ENCODE data around the gene BCDIN3D. TPM values are rescaled to one million over a fixed set of nuclear protein-coding genes. Genes with fewer than 3 reads are reported as not detected.

BCDIN3D gene
- total RNA-seq, 1 donor from 2014 or later = 8.5 TPM

DNA sequence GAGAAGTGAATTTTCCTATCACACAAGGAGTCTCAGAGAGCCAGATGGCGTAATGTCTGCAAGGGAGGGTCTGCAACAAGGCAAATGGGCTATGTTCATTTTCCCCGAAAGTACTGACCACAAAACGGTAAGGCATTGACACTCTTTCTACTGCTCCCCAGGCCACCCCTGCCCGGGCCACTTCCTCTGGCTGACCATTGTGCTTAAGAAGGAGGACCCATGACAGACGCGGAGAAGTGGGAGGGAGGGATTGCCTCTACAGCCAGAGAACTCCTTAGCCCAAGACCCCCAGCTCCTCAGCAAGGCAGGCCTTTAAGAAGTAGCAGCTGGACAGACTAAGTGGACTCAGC is 15.9 kb downstream of the BCDIN3D start:
- Mint-ChIP-seq H3K4me3 (peak overlapping the region; percentile 93), H3K4me1 (ENCODE audit: unreplicated experiment) (peaks cover 30% of the 10 kb centered on the region), H3K9me3 (no peaks in the 10 kb centered on the region), H3K27ac (peak overlapping the region; percentile 56), H3K27me3 (no peaks in the 10 kb centered on the region), H3K36me3 (peaks cover 6% of the 10 kb centered on the region)
- DNase-seq (ENCODE audit: extremely low spot score, unreplicated experiment) = no peak
- TF ChIP-seq CTCF (conservative IDR thresholded peaks at IDR 0.05) = no peak

- H3K4me3 Mint-ChIP-seq = peak overlapping the region; percentile 93
- H3K27ac Mint-ChIP-seq = no peak overlapping the region
- H3K4me1 Mint-ChIP-seq (ENCODE audit: unreplicated experiment) = peaks cover 30% of the 10 kb centered on the region
These were observed 16.9 kb downstream of the BCDIN3D start for GRCh38 chr12:49825971-49826421.

DNA sequence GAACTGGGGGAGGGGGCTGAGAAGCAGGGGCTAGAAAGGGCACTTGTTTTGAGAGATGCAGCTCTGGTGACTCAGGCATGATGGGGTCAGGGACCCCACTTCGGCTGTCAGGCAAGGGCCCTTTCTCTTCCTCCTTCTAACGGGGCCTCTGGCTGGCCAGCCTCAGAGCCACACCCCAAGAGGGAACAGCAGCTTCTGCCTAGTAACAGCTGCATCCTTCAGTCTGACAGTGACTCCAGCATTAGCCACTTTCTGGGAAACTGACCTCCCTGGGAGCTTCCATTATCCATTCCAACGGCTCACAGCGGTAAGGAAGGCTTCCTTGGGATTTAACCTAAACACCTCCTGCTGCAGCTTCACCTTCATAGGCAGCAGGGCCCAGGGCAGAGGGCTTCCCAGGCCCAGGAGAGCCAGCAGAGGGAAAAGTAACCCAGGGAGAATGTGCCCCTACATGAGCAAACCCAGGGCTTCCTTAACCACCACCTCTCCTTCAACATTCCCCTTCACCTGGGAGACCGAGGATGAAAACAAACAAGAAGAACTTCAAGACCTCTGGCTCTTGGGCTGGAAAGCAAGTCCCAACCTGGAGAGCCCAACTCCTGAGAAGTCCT is 17.4 kb downstream of the BCDIN3D start:
- peak overlapping the region; percentile 44 for H3K4me3 Mint-ChIP-seq
- DNase-seq (ENCODE audit: extremely low spot score, unreplicated experiment) = no peak

More at GRCh38 chr12:49825971-49826421, 16.9 kb downstream of the BCDIN3D start:
- H3K36me3 Mint-ChIP-seq = peaks cover 7% of the 10 kb centered on the region
- no peak for DNase-seq (ENCODE audit: extremely low spot score, unreplicated experiment)
- no peaks in the 10 kb centered on the region for H3K9me3 Mint-ChIP-seq
- no peak for TF ChIP-seq CTCF (conservative IDR thresholded peaks at IDR 0.05)
- no peaks in the 10 kb centered on the region for H3K27me3 Mint-ChIP-seq

GRCh38 chr12:49824895-49825294 is 18.0 kb downstream of the BCDIN3D start:
- DNase-seq (ENCODE audit: extremely low spot score, unreplicated experiment) = no peak
- peaks cover 30% of the 10 kb centered on the region for H3K4me1 Mint-ChIP-seq (ENCODE audit: unreplicated experiment)
- peaks cover 7% of the 10 kb centered on the region for H3K36me3 Mint-ChIP-seq
- no peak overlapping the region for H3K4me3 Mint-ChIP-seq
- H3K9me3 Mint-ChIP-seq = no peaks in the 10 kb centered on the region
- H3K27ac Mint-ChIP-seq = no peak overlapping the region
- TF ChIP-seq CTCF (conservative IDR thresholded peaks at IDR 0.05) = no peak
- H3K27me3 Mint-ChIP-seq = no peaks in the 10 kb centered on the region

More for the DNA sequence above, 17.4 kb downstream of the BCDIN3D start:
- no peak overlapping the region for H3K27ac Mint-ChIP-seq
- peaks cover 7% of the 10 kb centered on the region for H3K36me3 Mint-ChIP-seq
- no peaks in the 10 kb centered on the region for H3K27me3 Mint-ChIP-seq
- H3K9me3 Mint-ChIP-seq = no peaks in the 10 kb centered on the region
- H3K4me1 Mint-ChIP-seq (ENCODE audit: unreplicated experiment) = peaks cover 30% of the 10 kb centered on the region
- no peak for TF ChIP-seq CTCF (conservative IDR thresholded peaks at IDR 0.05)

GRCh38 chr12:49824416-49824815 is 18.5 kb downstream of the BCDIN3D start:
- Mint-ChIP-seq H3K4me1 (ENCODE audit: unreplicated experiment) (peaks cover 34% of the 10 kb centered on the region), H3K36me3 (peaks cover 8% of the 10 kb centered on the region), H3K4me3 (peak overlapping the region; percentile 24), H3K27ac (no peak overlapping the region), H3K27me3 (no peaks in the 10 kb centered on the region), H3K9me3 (no peaks in the 10 kb centered on the region)
- DNase-seq (ENCODE audit: extremely low spot score, unreplicated experiment) = no peak
- TF ChIP-seq CTCF (conservative IDR thresholded peaks at IDR 0.05) = no peak

All from type B pancreatic cell (in vitro differentiated cells).